AG09309 (cell line): ENCODE data around the gene PDCD1LG2.

Experiments
- DNase-seq: peaks from one replicate; pipeline ENCODE4 v3.0.0-alpha.2; 2010; ENCODE audit warnings: low read depth
- H3K4me3 ChIP-seq: 2 replicates; pipeline ENCODE4 v1.5.1; 2011; ENCODE audit warnings: mild to moderate bottlenecking, low read depth, low read length, moderate library complexity; ENCODE audit not compliant: control insufficient read depth
- CTCF ChIP-seq: IDR thresholded peaks from 2 replicates; pipeline ENCODE4 v1.5.1; 2011; ENCODE audit warnings: mild to moderate bottlenecking, low read depth, low read length, inconsistent platforms; ENCODE audit not compliant: insufficient read depth, control insufficient read depth; ENCODE audit errors: missing control alignments

PDCD1LG2 gene

GRCh38 chr9:5582835-5583195, 72.5 kb downstream of the PDCD1LG2 start:
- peak; percentile 23 for DNase-seq
- no peak overlapping the region for H3K4me3 ChIP-seq
- TF ChIP-seq CTCF, result no peak

GRCh38 chr9:5586391-5586802, 76.1 kb downstream of the PDCD1LG2 start:
- no peak overlapping the region for H3K4me3 ChIP-seq
- no peak for TF ChIP-seq CTCF
- peak; percentile 38 for DNase-seq

GRCh38 chr9:5587024-5587423, 76.7 kb downstream of the PDCD1LG2 start:
- TF ChIP-seq CTCF, result no peak
- DNase-seq, result peak; percentile 20
- no peak overlapping the region for H3K4me3 ChIP-seq

GRCh38 chr9:5592231-5592630, 81.9 kb downstream of the PDCD1LG2 start:
- TF ChIP-seq CTCF, result no peak
- H3K4me3 ChIP-seq, result no peak overlapping the region
- DNase-seq, result no peak

DNA sequence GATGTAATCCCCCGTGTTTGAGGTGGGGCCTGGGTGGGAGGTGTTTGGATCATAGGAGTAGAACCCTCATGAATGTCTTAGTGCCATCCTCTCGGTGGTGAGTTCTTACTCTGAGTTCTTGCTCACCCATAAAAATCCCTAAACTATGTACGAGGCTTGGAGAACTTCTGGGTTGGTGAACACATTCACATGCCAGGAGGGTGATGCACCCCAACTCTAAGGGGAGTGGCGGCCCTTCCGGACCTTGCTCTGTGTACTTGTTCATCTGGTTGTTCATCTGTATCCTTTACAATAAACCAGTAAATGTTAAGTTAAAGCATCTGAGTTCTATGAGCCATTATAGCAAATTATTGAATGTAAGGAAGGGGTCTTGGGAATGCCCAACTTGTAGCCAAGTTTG, 82.6 kb downstream of the PDCD1LG2 start:
- no peak for DNase-seq
- H3K4me3 ChIP-seq, result no peak overlapping the region
- no peak for TF ChIP-seq CTCF

- no peak overlapping the region for H3K4me3 ChIP-seq
- no peak for TF ChIP-seq CTCF
- no peak for DNase-seq
Observed at GRCh38 chr9:5593904-5594303, 83.6 kb downstream of the PDCD1LG2 start.

DNA sequence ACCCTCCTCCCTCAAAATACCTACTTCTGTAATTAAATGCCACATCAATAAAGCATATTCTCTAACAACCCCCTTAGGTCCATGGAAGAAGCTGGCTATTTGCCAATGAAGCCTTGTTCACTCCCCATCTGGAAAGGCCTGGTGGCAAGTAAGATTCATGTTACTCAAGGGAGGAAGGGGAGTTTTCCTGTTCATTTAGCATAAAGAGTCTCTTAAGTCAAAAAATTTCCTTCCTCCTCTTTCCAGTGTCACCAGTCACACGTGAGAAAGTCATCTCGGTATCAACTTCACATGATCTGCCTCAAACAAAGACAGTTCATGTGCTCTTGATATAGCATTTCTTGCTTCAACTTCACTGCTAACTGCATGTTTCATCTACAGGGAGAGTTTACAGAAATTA, 85.8 kb downstream of the PDCD1LG2 start:
- DNase-seq, result no peak
- no peak overlapping the region for H3K4me3 ChIP-seq
- no peak for TF ChIP-seq CTCF
